GM21515 (cell line): ENCODE measurements around the gene MRPS18A.
"Not testable (repeated sequence)": the region's sequence is repeated elsewhere in the genome, so short reads cannot be mapped to it uniquely, and the experiment has no call there.

Experiments
- ATAC-seq: cut with Tn5 transposase; IDR thresholded peaks from one replicate; pipeline ENCODE4 v1.9.1; 2021; ENCODE audit not compliant: unreplicated experiment

The MRPS18A gene

DNA sequence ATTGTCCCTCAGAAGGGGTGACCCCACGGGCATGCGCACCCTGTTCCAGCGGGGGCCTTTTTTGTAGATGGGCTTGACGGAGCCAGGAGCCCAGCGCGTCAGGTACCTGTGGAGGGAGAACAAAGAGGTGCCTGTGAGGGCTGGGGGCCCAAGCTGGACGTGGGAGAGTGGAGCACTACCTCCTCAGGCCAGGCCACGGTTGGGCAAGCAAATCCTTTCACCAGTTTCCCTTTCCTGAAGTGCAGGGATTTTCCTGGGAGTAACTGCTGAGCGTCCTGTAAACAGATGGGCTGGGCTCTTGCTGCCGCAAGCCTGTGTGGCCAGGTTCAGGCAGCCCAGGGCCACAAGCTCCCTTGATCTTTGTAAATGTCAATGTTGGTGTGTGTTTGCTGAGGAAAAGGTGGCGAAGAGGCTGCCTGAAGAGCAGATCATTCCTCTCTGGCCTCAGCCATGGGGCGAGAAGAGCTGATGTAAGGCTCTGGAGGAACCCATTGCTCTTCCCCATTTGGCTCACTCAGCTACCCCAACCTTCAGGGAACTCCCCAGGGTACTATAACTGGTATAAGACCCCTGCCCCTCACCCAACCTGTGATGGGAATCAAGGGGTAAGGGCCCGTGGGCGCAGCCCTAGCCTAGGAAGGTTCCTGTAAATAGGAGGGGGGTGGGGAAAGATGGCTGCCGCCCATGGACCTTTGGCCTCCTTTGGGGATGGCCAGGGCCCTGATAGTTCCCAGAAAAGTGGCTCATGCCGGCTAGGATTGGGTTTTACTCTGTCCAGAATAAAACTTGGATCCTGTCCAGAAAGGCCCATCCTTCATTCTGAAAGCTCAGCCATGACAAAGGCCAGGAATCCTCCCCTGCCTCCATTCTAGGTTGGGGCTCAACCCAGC, 15.5 kb downstream of the MRPS18A start:
- ATAC-seq = no peak

DNA sequence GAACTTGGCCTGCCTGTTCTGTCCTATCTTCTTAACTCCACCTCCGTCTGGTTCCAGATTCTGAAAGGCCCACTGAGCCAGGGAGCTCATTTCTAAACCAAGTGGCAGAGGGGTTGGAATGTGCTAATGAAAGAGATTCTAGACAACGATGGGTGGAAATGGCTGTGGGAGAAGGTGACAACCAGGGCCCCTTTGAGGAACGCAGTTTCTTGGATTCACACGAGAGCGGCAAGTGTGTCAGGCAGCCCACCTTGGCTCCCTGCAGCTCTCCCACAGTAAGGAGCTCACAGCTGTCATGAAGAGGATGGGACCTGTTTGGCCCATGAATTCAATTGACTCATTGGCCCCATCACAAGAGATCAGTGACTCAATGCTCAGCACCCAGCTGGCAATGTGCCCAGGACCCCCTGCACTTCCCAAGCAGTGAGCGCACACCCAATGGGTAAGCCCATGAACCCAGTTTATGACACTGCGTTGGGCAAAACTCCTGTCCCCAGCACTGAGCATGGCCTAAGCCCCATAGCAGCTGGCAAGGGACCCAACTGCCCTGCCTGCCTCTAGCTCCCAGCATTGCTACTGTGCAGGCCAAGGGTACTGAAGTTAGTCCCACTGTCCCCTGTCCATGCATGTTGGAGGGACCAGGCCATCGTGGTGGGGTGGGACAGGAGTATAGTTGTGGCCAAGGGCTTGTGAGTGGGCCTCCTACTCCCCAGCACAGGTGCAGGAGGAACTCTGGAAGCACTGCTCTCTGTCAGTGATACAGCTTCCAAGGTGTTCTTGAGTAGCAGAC, 16.4 kb downstream of the MRPS18A start:
- no peak for ATAC-seq

DNA sequence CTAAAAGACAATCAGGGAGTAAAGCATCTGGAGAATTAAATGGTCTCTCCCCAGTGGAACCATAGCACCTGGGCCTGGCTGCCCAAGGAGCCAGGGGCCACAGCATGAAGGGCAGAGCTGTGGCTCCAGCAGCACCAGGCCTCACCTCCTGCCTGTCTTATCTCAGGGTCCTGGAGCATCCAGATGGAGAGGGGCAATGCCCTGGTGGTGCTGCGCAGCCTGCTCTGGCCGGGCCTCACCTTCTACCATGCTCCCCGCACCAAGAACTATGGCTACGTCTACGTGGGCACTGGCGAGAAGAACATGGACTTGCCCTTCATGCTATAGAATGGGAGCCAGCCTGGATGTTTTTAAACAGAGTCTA, 17.0 kb downstream of the MRPS18A start:
- ATAC-seq = no peak

DNA sequence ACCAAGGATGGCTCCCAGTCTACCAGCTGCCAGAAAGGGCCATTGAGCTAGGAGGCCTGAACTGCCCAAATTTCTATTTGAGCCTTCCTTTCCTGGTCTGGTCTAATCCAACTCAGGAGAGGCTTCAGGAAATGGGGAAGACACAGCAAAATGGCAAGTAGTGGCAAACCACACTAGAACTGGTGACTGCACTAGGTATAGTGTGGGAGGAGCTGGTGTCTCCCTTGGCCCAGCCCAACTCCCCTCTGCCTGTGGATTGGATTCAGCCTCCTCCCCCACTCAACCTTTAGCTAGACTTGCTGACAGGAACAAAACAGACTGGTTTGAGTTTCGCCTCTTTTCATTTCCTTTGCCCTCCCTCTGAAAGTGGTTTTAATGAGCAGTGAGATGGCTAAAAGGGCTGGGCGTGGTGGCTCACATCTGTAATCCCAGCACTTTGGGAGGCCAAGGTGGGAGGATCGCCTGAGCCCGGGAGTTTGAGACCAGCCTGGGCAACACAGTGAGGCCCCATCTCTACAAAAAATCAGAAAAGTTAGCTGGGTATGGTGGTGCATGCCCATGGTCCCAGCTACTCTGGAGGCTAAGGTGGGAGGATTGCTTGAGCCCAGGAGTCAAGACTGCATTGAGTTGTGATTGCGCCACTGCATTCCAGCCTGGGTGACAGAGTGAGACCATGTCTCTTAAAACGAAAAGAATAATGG, 17.5 kb downstream of the MRPS18A start:
- ATAC-seq = no peak

DNA sequence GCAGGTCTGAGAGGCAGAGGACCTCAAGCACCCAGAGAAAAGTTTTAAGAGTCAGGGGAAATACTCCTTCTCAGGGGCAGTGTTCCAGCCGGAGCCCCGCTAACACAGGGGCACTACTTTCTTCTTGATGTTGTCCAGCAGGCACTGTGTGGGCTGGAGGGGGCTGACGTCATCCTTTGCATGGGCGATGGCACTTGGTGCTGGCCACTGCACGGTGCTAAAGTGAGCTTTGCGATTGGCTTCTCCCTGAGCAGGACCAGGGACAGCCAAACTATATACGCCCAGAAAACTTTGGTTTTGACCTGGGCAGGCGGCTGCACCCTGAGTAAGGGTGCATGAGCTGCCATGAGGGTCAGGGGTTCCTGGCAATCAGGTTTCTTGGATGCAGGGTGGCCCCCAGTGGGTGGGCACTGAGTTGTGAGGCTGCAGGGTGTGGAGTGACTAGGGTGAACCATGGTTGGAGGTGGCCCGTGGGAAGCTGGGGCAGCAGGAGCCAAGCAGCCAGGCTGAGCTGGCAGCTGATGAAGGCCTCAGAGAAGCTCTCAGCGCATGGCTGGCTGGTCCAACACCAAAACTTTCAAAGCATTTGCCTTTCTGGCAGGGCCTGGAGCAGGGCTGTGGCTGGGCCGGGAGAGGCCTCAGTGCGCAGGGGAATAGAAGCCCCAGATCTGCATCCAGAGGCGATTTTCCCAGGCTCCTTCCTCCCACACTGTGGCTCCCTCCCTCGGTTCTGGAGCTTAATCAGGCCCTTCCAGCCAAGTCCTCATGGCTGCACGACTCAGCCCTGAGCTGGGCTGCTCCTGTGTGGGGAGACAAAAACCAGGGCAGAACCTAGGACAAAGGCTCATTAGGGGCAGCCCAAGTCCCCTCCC, 18.3 kb downstream of the MRPS18A start:
- ATAC-seq = no peak

DNA sequence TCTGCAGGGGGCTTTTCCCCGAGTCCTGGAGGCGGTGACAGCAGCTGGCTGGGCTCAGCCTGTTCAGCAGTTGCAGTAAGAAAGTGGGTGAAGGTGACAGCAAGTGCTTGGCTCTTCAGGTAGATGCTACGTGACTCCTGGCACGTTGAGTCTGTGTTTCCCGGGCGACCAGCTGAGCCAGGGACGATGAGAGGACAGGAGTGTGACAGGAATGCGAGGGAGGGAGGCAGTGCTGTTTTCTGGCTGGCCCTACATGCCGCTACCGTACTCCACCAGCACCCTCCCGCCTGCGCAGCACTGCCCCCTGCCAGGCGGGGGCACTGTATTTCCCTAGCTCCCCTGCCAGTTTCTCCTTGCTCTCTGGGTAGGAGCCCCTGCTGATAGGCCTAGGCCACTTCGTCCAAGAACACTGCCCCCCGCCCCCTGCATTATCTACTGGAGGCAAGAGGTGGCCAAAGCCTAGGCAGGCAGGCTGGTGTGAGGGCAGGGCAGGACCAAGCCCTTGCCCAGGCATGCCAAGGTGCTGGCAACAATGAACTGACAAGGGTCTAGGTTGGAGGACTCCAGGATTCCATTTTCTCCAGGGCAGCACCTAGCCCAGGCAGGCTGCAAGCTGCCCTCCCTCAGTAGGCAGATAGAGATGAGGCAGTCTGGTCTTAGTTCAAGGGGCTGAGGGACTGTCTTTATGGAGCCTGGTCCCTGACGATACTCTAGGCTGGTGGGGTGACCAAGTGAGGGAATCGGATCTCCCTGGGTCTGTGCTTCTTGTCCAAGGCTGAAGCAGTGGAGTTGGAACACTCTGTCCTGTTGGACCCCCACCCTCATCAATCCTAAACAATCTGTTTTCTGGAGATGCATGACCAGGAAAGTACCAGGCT, 19.2 kb downstream of the MRPS18A start:
- ATAC-seq = peak; percentile 52

DNA sequence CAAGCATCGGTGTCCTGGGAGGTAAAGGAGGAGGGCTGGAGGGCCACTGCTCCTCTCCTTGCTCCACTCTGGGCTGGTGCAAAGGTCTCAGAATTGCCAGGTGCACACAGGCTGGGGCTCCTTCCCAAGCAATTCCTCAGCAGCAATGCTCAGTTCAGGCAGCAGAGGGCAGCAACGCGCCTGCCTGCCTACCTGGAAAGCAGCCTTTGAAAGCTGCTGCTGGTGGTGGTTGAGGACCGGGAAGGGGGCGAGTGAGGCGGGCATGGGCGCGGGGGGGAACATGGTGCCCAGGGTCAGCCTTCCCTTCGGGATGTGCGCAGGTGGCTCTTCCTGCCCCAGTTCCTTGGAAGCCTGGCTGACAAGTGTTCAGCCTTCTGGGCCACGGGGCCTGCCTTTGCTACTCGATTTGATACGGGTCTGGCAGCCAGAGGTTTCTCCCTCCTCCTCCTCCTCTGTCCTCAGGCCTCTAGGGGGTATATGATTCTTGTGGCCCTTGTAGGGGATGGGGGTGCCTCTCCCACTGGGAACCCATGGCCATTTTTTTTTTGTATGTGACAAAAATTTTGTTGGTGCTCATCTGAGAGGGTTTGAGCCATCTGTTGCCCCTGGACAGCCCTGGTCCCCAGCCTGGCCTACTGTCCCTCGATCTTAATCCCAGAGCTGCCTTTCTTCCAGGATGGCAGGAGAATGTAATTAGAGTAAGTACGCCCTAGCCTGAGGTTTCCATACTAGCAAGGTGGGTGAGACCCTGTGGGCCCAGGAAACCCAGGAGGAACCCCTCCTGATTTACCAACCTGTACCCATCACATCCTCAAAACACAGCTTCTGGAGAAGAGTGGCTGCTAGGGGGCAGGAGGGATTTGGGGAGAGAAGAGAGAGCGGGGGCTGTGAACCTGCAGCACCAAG, 20.1 kb downstream of the MRPS18A start:
- peak; percentile 49 for ATAC-seq

DNA sequence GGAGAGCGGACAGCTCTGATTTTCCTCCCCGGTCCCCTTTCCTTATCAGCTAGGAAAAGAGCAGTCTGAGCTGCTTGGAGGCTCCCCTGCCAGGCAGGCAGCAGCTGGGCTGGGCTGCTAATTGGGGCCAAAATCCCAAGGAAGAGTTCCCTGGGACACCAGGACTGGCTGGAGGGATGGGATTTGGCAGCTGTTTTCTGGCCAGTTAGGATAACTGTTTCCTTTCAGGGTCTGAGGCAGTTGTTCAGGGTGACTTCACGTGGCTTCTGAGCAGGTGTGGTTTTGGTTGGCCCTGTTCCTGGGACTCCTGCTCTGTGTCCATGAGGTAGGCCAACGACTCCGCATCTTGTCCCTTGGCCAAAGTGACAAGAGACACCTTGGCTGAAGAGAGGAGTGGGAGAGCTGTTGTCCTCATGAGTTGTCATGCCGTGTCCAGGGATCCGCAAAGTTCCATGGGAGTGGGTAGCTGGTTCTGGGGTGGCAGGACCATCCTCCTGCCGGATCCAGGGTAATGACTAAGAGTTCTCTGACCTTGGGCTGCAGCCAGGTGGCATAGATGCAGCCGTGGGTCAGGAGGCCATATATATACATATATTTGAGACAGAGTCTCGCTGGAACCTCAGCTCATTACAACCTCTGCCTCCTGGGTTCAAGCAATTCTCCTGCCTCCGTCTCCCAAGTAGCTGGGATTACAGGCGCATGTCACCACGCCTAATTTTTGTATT, 21.2 kb downstream of the MRPS18A start:
- no peak for ATAC-seq

DNA sequence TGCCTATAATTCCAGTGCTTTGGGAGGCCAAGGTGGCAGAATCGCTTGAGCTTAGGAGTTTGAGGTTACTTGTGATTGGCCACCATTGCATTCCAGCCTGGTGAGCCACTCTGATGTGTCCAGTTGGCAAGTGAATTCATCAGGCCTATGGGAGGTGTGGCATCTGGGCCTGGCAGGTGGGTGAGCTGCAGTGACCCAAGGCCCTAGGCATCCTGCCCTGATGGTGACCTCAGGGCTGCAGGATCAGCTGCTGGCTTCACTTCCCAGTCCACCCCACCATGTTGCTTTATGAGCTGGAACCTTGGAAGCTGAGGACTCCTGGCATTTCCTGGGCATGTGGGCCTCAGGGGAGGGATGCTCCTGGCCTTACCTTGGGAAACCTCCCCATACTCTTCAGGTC, 22.2 kb downstream of the MRPS18A start:
- ATAC-seq = no peak

DNA sequence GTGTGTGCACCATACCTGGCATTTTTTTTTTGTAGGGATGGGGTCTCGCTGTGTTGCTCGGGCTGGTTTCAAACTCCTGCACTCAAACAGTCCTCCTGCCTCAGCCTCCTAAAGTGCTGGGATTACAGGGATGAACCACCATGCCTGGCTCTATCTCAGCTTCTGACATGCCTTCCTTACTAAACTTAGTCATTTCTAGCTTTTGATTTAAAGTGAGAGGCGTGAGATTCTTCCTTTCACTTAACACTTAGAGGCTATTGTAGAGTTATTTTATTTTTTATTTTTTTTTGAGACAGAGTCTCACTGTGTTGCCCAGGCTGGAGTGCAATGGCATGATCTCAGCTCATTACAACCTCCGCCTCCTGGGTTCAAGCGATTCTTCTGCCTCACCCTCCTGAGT, 24.6 kb downstream of the MRPS18A start:
- not testable (repeated sequence) for ATAC-seq

DNA sequence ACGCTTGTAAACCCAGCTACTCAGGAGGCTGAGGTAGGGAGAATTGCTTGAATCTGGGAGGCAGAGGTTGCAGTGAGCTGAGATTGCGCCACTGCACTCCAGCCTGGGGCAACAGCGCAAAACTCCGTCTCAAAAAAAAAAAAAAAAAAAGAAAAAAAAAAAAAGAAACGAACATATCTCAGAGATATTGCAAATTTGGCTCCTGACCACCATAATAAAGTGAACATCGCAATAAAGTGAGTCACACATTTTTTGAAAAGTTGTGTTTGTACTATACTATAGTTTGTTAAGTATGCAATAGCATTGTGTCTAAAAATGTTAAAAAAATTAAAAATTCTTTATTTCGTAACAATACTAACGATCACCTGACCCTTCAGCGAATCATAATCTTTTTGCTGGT, 29.4 kb downstream of the MRPS18A start:
- no peak for ATAC-seq

DNA sequence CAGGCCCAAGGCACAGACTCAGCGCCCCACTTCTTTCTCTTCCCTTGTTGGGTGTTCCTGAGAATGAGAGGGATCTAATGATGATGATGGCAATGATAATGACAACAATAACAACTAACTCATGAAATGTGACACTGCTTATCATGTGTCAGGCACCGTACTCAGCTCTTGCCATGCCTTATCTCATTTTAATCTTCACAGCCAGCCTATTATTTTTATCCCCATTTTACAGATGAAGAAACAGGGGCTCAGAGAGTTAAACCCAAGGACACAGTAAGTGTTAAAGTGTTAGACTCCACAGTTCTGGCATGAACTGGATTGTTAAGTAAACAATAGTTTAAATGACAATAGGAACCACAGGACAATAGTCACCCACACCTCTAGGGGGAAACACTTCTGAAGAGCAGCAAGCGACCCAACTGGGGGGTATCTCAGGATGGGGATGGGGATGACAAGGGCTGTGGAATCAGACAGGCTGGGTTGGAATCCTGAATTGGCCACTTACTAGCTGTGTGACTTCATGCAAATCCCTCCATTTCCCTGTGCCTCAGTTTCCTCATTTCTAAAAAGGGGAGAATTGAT, 30.3 kb downstream of the MRPS18A start:
- ATAC-seq = no peak

DNA sequence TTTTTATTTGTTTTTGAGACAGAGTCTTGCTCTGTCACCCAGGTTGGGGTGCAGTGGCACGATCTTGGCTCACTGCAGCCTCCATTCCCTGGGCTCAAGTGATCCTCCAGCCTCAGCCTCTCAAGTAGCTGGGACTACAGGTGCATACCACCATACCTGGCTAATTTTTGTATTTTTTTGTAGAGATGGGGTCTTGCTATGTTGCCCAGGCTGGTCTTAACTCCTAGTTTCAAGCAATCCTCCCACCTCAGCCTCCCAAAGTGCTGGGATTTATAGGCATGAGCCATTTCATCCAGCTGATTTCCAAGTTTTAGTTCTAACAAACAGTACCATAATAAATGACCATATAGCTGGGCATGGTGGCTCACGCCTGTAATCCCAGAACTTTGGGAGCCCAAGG, 34.8 kb downstream of the MRPS18A start:
- not testable (repeated sequence) for ATAC-seq

DNA sequence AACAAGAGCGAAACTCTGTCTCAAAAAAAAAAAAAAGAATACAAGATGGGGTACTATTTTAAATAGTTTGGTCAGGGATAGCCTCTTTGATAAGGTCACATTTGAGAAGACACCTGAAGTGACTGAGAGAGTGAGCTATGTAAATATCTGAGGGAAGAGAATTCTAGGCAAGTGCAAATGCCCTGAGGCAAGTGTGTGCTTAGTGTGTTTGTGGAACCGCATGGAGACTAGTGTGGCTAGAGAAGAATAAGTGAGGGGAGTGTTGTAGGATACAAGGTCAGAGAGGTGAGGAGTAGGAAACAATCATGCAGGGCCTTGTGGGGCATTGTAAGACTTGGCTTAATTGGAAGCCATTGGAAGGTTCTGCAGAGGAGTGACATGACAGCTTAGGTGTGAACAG, 39.3 kb downstream of the MRPS18A start:
- ATAC-seq = no peak

DNA sequence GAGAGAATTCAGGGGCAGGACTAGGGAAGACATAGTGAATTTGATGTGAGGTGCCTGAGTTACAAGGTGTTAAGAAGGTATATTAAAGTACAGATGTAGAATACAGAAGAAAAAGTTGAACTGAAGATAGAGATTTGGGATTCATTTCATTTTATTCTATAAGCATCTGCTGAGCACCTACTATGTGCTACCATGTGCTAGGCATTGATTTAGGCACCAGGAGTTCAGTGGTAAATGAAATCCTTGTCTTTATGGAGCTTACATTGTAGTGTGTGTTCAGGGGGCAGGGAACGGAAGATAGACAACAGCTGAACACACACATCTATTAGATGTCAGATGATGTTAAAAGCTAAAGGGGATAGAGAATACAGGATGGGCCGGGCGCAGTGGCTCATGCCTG, 40.0 kb downstream of the MRPS18A start:
- no peak for ATAC-seq

DNA sequence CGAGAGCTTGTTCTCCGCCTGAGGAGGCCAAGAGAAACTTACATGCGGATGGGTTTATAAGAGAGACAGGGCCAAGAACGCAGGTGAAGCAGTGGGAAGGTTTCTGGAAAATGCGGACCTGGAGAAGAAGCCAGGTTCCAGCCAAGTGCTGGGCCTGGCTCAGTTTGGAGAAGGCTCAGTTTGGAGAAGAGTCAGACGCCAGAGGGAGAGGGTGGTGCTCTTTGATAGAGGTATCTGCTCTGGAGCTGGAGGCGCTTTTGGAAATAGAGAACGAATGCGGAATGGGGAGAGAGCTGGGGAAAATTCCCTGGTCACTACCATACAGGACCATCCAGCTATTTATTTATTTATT, 42.0 kb downstream of the MRPS18A start:
- no peak for ATAC-seq

DNA sequence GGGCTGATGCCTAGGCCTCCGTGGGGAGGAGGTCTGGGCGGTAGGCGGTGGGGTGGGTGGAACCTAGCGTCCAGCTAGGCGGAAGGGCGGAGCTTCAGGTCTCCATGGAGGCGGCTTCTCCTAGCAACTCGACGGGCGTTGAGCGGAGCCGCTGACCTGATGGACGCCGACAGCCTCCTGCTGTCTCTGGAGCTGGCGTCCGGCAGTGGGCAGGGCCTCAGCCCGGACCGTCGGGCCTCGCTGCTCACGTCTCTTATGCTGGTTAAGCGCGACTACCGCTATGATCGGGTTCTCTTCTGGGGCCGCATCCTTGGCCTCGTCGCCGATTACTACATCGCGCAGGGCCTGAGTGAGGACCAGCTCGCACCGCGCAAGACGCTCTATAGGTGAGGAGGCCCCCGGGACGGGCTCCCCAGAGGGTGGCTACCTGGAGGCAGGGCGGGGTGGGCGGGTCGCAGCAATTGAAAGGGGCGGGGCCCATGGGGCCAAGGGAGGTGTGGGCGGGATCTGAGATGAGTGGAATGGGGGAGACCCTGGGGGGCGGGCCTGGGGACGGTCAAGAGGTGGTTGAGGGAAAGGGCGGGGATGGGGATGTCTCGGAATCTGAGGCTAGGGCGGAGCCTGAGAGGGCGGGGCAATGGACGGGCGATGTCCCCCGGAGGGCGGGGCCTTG, 42.5 kb downstream of the MRPS18A start, which contains the start of gene RSPH9:
Gene RSPH9, plus strand, starts transcription at position 97 of the 673 bp plus-strand sequence. Its CDS starts 63 bp downstream, at position 160.
- ATAC-seq = no peak
